ENCODE measurements around the gene KCNAB2. TPM values are rescaled to one million over a fixed set of nuclear protein-coding genes. Genes with fewer than 3 reads are reported as not detected.
"Not testable (repeated sequence)": the region's sequence is repeated elsewhere in the genome, so short reads cannot be mapped to it uniquely, and the experiment has no call there.

KCNAB2 gene
- total RNA-seq, 1 donor from 2014 or later: 21.0 TPM

DNA sequence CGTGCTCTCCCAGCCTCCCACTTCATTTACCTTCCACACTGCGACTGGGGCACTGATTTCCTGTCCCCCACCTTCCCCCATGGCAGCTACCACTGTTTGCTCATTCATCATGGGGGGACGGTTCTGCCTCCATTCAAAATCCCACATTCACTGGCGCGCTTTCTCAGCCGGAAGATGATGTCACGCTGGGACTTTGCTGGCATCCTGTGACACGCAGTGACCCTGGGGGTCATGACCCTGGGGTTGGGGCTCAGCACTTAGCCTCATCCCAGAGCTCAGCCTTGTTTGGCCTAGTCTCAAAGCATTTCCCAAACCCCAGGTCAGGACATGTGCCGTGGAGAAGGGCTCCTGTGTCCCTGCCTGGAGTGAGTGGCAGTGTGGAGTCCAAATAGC, 582 bp upstream of the KCNAB2 start:
- DNase-seq (ENCODE audit: missing footprints): no peak
- no peak for ATAC-seq
- intact Hi-C loops (cut with DNase I): no loop called here

DNA sequence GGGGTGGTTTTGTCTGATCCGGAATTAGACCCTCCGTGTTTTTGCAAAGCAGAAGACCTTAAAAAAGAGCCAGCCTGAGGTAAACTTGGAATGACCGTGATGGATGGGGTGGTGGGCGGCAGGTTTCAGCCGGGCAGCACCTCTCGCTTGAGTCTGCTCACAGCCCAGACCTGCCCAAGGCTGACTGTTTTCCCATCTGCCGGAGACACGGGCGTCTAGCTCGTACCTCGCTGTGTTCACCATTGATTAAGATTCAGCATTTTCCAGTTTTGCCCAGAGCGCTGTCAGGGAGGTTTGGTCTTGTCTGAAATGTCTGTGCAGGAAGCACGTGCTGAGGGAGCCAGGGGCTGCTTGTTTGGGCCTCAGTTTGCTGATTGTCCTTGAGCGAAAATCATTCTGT, 591 bp downstream of the KCNAB2 start:
- ATAC-seq (no peak), DNase-seq (ENCODE audit: missing footprints) (no peak)
- intact Hi-C loops (cut with DNase I): no loop called here

DNA sequence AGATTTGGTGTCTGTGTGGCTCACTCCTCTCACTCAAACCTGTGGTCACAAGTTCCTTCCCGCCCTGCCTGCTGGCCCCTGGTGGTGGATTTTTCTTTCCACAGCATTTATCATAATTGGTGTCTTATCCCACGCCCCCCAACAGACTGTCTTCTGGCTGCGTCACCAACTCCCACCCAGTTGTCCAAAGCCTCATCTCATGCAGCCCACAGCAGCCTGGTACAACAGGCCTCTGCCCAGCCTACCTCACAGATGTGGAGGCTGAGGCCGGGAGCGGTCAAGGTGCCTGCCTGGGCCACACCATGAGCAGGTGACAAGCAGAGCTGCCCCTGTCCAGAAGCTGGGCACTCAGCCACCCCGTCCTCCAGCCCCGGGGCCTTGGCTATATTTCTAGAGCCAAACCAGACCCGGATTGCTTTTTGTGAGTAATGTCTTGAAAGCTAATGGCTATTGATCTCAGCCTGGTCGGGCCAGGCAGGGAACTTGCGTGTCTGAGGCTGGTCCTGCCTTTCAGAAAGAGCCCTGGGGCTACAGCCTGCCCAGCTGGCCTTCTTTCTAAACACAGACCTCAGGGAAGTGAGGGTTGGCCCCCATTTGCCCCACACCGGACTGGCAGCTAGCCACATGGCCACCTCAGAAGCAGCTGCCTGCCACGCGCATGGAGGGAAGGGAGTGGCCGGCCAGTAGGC, 2.6 kb downstream of the KCNAB2 start:
- DNase-seq (ENCODE audit: missing footprints): peak; percentile 67
- ATAC-seq: no peak
- intact Hi-C loops (cut with DNase I): no loop called here

DNA sequence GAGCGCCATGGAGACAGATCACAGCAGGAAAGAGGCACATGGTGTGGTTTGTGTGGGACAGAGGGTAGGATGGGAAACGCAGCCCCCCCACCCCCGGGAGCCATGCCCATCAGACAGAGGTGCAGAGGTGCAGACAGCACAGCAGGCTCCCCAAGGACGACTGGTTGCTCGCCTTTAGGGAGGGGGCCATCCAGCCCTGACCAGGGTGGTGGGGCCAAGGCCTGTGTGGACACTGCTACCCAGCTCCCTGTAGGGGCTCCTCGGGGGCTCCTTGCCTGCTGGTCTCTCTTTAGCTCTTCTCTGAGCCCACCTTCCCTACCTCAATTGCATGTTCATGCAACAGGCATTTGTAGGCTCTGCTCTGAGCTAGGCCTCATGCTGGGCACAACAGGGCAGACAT, 3.7 kb downstream of the KCNAB2 start:
- intact Hi-C loops (cut with DNase I): no loop called here
- ATAC-seq (no peak), DNase-seq (ENCODE audit: missing footprints) (no peak)

DNA sequence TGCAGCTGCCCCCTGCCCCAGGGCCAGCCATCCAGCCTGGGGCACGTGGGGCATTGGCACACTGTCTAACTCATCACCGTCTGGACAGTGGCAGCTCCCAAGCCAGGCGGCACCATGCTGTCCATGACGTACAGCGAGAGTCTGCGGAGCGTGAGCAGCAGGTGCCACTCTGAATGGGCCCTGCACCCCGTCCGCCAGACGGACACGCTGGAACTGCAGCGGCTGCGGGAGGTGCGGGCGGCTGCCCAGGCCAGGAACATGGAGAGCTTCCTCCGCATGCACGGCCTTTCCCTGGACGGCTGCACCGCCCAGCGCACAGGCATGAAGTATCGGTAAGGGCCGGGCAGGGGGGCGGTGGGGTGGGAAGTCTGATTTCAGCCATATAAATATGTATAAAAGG, 5.7 kb downstream of the KCNAB2 start:
- no peak for ATAC-seq
- DNase-seq (ENCODE audit: missing footprints): peak; percentile 18
- intact Hi-C loops (cut with DNase I): loop anchor here (10.0 kb wide), 1 partner anchor 123 kb away; no protein-coding TSS in a partner anchor

DNA sequence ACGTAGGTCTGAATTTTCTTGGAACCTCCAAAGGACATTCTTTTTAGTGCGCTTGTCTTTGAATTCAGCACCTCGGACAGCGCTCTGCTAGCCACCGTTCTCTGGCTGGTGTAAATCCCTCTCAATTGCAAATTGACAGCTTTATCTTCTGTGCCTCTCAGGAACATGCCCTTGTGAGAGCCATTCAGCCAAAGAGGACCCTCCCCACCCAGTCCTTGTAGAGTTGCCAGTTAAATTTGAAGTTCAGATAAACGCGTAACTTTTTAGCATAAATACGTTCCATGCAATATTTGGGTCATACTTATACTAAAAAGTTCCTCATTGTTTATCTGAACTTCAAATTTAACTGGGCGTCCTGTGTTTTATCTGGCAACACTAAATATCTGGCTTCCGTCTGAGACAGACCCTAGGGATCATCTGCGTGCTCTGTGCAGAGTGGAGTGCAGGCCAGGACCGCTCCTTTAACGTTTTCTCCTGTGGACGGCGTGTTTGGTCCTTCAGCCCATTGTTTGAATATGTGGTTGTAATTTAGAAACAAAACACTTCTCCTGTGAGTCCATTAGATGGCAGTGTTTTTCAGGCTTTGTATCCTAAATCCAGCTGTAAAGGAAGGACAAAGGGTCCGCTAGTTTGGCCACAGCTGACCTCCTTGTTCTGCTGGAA, 7.0 kb downstream of the KCNAB2 start:
- DNase-seq (ENCODE audit: missing footprints): peak; percentile 53
- ATAC-seq: peak; percentile 41
- intact Hi-C loops (cut with DNase I): loop anchor here (1.0 to 10.0 kb wide), 2 partner anchors 122 to 193 kb away; no protein-coding TSS in a partner anchor

DNA sequence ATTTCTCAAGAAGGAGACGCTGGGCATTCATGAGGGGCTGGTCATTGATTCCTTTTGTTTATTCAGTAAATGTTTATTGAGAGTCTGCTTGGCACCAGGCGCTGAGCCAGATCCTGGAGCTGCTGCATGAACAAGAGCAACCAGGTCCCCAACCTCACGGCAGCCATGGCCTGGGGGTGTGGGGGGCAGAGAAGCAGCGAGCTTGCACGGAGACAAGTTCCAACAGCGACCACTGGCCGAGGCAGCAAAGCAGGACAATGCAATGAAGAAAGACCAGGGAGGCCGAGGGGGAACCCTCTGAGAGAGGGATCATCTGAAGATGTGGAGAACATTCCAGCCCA, 7.5 kb downstream of the KCNAB2 start:
- intact Hi-C loops (cut with DNase I): loop anchor here (10.0 kb wide), 1 partner anchor 122 kb away; no protein-coding TSS in a partner anchor
- no peak for ATAC-seq
- peak; percentile 39 for DNase-seq (ENCODE audit: missing footprints)

DNA sequence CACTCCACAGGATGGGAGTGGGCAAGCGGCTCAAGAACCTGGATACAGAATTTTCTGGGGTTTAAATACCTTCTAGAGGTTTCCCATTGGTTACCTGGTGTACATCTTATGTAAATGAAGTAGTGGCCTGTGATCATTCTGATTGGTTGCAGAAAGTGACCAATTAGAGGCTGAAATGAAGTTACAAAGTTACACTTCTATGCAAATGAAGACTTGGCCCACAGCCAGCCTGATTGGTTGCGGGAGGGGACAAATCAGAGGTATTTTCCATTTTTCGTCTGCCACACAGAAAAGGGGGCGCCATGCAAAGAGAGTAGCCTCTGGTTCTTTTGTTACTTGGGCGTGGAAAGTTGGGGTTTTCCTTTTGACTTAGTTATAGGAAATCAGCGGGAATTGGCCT, 8.9 kb downstream of the KCNAB2 start:
- DNase-seq (ENCODE audit: missing footprints) (no peak), ATAC-seq (no peak)
- intact Hi-C loops (cut with DNase I): loop anchor here (10.0 kb wide), 1 partner anchor 120 kb away; no protein-coding TSS in a partner anchor

DNA sequence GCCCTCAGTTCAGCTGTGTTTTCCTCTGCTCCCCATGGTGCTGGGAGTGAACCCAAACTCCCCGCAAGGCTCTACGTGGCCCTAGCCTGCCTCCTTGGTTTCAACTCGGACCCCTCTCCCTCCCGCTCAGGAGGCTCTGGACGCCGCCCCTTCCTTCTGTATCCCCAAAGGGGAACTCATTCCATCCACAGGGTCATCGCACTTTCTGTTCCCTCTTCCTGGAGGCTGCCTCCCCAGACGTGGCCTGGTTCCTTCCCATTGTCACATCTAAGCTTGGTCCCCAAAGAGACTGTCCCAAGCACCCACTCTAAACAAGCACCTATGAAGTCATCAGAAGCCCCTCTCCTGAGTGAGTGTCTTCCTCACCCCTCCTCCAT, 10.9 kb downstream of the KCNAB2 start:
- ATAC-seq: peak; percentile 51
- intact Hi-C loops (cut with DNase I): loop anchor here (10.0 kb wide), 1 partner anchor 118 kb away; no protein-coding TSS in a partner anchor
- no peak for DNase-seq (ENCODE audit: missing footprints)

DNA sequence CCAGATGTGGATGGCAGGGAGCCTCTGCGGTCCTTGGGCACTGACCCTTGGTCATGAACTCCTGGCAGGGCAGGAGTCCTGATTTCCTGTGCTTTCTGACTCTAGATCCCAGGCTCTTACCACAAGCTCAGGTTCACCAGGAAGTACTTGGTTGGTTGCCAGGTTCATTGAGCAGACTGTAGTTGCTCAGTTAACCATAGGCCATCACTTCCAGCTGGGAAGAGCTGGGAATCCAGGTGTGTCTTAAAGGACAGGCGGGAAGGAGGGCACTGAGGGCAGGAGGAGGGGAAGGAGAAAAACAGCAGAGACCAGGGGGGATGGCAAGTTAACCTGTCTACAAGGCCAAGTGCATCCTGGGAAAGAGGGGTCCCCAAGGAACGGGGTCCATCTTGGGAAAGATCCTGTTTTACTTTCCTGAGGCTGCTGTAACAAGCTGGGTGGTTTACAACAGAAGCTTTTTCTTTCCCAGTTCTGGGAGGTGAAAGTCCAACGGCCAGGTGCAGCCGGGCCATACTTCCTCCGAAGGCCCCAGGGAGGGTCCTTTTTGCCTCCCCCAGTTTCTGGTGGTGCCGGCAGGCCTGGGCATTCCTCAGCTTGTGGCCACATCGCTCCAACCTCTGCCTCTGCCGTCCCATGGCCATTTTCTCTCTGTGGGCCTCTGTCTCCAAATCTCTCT, 11.6 kb downstream of the KCNAB2 start:
- intact Hi-C loops (cut with DNase I): loop anchor here (10.0 kb wide), 1 partner anchor 117 kb away; no protein-coding TSS in a partner anchor
- DNase-seq (ENCODE audit: missing footprints) (peak; percentile 16), ATAC-seq (no peak)

DNA sequence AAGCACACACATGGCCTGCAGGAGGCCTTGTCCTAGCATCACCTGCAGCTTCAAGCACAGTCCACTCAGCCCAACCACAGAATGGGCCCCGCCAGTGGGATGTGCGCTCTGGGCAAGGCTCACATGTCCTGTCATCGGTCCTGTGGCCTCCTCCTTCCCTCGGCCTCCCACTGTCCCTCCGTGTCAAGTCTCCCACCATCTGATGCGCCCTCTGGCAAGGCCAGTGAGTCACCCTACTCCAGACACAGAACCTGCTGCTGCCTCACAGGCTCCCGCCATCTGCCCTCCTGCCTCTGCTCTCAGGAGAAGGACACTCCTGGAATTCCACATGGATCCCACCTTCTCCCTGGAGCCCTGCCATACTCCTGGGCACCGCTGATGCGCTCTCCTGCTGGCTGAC, 14.2 kb downstream of the KCNAB2 start:
- intact Hi-C loops (cut with DNase I): loop anchor here (10.0 kb wide), 1 partner anchor 115 kb away; no protein-coding TSS in a partner anchor
- no peak for DNase-seq (ENCODE audit: missing footprints)
- no peak for ATAC-seq

DNA sequence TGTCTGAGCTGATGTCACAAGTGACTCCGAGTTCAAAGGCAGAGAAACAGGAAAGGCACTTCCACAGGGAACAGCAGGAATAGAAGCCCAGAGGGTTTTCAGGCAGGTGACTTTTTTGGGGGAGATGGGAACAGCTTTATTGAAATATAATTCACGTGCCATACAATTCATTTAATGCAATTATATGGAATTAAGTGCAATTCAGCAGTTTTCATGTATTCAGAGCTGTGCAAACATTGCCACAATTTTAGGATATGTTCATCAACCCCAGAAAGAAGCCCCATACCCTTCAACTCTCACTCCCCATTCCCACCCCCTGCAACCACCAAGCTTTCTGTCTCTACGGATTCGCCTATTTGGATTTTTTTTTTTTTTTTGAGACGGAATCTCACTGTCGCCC, 17.0 kb downstream of the KCNAB2 start:
- DNase-seq (ENCODE audit: missing footprints) (no peak), ATAC-seq (no peak)
- intact Hi-C loops (cut with DNase I): no loop called here

DNA sequence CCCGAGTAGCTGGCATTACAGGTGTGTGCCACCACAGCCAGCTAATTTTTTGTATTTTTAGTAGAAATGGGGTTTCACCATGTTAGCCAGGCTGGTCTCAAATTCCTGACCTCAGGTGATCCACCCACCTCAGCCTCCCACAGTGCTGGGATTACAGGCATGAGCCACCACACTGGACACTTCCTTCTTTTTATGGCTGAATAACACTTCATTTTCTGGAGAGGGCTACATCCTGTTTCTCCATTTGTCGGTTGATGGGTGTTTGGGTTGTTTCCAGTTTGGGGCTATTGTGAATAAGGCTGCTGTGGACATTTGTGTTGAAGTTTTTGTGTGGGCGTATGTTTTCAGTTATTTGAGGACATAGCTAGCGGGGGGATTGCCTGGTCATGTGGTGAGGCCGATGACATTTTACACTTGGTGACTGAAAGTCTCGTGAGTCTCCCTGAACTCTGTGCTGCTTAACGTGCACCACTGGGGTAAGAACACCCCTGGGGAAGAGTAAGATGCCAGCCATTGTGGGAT, 17.9 kb downstream of the KCNAB2 start:
- DNase-seq (ENCODE audit: missing footprints); ATAC-seq; intact Hi-C loops (cut with DNase I): not testable (repeated sequence)

DNA sequence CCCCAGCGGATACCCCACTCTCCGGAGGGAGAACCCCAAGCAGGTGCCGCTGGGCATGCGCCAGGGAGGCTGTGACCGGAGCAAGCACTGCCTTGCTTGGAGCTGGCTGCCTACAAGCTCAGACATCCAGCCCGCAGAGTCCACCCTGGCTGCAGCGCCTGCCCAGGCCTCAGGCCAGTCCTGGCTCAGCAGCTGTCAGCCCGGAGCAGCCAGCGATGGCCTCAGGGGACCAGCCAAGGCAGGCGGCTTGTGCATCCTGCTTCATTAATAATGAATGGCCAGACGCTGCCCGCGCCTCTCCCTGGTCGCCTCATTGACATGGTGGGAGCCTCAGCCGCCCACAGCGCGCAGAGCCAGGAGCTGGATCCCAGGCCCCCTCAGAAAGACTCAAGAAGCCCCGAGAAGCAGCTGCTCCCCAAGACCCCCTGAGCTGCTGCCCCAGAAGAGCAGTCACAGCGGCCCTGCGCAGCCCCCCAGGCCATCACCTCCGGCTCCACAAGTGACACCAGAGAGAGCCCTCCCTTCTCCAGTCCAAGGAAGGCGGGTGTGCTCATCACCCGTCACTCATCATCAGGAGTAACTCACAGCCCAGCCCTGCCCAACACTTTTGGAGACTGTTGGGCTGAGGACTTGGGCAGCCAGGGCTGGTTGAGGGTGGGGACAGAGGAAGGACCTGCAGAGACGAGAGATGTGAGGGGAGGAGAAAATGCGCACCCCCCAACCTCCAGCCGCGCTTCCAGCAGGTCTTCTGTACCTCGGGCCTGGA, 19.6 kb downstream of the KCNAB2 start:
- intact Hi-C loops (cut with DNase I): no loop called here
- ATAC-seq (peak; percentile 43), DNase-seq (ENCODE audit: missing footprints) (peak; percentile 74)

DNA sequence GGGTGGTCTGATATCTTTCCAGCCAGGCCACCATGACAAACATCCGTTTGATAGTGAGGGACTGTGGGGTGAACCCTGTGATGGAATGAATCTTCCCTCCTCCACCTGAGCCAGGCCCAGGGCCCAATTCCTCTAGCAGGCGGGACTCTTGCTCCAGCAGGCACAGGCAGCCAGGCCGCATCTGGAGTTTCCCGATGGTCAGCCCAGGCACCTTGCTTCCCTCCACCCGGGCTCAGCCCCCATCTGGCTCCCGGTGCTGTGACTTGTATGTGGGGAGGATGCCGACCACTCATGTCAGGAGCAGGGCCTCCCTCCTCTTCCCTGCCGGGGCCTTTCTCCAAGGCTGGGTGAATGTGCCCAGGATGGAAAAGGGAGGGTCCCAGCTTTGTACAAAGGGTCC, 21.0 kb downstream of the KCNAB2 start:
- DNase-seq (ENCODE audit: missing footprints) (no peak), ATAC-seq (no peak)
- intact Hi-C loops (cut with DNase I): no loop called here

DNA sequence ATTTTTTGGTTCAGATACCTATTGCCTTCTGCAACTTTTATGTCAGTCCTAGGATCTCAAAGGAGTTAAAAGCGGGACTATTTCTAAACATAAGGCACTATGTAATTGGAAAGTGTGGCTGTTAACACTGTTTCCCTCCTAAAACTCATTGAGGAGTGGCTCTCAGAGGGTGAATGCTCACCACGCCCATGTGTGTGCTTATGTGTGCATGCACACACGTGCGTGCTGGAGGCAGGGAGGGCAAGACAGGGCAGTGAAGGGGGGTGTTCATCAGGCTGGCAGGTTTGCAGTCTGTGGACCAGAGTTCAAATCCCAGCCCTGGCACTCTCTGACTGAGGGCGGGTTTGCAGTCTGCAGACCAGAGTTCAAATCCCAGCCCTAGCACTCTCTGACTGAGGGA, 22.4 kb downstream of the KCNAB2 start:
- intact Hi-C loops (cut with DNase I): no loop called here
- no peak for ATAC-seq
- no peak for DNase-seq (ENCODE audit: missing footprints)

DNA sequence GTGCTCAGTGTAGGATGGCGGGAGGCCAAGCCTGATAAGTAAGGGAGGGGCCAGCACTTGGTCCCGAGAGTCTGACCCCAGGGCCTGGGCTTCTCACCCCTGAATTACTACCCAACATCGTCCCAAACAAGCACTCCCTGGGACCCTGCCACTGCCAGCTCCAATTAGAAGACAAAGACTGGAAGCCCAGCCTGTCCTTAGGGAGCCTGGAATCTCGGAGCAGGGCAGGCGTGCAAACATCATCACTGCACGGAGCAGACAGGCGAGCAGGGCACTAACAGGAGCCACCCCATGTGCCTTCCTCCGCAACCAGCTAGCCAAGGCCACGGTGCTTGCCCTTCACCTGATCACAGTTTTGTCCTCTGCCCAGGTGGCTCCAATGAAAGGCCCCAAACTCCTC, 23.2 kb downstream of the KCNAB2 start:
- ATAC-seq (no peak), DNase-seq (ENCODE audit: missing footprints) (no peak)
- intact Hi-C loops (cut with DNase I): no loop called here

DNA sequence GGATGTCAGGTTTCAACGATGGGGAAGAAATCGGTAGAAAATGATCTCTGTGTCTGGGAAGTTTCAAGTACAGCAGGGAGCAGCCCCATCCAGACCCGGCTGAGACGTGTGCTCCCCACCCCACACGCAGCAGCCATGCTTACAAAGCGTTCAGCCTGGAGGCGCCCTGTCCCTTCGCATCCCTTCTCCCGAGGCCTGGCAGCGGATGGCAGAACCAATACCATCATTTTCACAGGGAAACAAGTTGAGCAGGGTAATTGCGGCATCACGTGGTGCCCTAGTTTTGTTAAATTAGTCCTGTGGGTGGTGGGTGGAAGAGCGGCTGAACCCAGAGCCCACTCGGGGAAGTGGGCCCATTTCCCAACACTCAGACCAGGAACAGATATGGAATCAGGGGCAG, 23.9 kb downstream of the KCNAB2 start:
- no peak for DNase-seq (ENCODE audit: missing footprints)
- no peak for ATAC-seq
- intact Hi-C loops (cut with DNase I): no loop called here

DNA sequence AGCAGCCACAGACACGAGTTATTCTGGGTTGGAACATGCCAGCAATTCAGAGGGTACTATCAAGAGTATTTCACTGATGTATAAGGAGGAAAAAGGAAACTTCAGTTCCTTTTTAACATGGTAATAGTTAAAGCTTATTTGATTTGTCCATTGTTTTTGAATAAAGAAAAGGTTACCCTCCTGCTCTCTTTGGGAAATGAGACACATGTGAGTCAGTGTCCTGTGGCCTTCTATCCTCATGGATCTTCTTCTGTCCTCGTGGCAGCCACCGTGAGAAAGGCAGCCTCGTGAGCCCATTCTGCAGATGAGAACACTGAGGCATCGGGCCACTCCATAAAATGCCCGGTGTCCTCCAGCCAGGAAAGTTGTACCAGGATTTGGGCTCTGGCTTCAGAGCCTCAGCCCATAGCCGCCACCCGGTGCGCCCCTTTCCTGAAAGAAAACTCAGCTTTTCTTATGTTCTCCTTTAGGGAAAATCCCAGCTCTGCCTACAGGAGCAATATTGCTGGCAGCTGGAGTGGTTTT, 24.8 kb downstream of the KCNAB2 start:
- ATAC-seq: no peak
- no peak for DNase-seq (ENCODE audit: missing footprints)
- intact Hi-C loops (cut with DNase I): no loop called here

Data from Right ventricle myocardium inferior (tissue), 1 donor.